GM12865 (cell line): ENCODE measurements around the gene GABRR2.
"Not testable (repeated sequence)": the region's sequence is repeated elsewhere in the genome, so short reads cannot be mapped to it uniquely, and the experiment has no call there.

Source experiments
- DNase-seq: peaks from one replicate; pipeline ENCODE4 v3.0.0; 2010; ENCODE audit warnings: low read depth
- H3K4me3 ChIP-seq: 2 replicates; pipeline ENCODE4 v1.5.1; 2011; ENCODE audit warnings: mild to moderate bottlenecking, low read depth, low read length, control low read depth
- CTCF ChIP-seq: IDR thresholded peaks from 2 replicates; pipeline ENCODE4 v1.5.1; 2011; ENCODE audit warnings: low read length, control low read depth, low read depth, inconsistent platforms; ENCODE audit not compliant: insufficient read depth; ENCODE audit errors: missing control alignments

The GABRR2 gene

GRCh38 chr6:89314692-89315091 lies 407 bp downstream of the GABRR2 start:
- H3K4me3 ChIP-seq, result no peak overlapping the region
- TF ChIP-seq CTCF, result no peak
- no peak for DNase-seq

GRCh38 chr6:89313006-89313405 lies 2.1 kb downstream of the GABRR2 start:
- no peak for DNase-seq
- H3K4me3 ChIP-seq, result no peak overlapping the region
- TF ChIP-seq CTCF, result no peak

- no peak for TF ChIP-seq CTCF
- DNase-seq, result no peak
- H3K4me3 ChIP-seq, result no peak overlapping the region
These were observed 3.1 kb downstream of the GABRR2 start for GRCh38 chr6:89311853-89312531.

DNA sequence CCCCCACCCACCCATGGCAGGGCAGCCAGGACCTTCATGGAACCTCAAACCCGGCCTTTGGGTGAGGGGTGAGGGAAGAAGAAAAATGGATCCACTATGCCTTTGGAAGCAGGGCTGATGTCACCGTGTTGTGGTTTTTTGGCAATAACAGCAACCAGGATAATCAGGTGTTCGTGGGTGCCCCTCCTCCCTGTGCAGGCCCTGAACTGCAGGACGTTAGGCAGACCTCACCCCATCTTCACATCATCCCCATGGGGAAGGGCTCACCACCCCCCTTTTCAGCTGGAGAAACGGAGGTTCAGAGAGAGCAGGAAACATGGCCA lies 3.6 kb downstream of the GABRR2 start:
- H3K4me3 ChIP-seq, result no peak overlapping the region
- DNase-seq, result no peak
- TF ChIP-seq CTCF, result no peak

DNA sequence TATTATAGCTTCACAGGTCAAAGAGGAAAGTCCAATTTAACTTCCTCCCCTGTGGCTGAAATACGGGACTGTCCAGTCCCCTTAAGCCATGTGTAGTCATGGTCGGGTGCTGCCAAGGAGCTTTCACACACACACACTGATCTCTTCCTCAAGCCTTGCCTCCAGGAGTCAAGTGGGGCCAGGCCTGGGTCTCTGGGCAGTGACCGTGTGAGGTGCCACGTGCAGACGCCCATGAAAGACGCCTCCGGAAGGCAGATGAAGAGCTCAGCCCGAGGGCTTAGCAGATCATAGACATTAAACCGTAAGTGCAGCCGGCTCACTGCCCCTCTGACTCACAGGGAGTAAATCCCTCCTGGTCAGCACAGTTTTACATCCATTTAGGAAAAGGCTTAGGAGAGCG lies 4.2 kb downstream of the GABRR2 start:
- H3K4me3 ChIP-seq, result no peak overlapping the region
- TF ChIP-seq CTCF, result no peak
- no peak for DNase-seq

DNA sequence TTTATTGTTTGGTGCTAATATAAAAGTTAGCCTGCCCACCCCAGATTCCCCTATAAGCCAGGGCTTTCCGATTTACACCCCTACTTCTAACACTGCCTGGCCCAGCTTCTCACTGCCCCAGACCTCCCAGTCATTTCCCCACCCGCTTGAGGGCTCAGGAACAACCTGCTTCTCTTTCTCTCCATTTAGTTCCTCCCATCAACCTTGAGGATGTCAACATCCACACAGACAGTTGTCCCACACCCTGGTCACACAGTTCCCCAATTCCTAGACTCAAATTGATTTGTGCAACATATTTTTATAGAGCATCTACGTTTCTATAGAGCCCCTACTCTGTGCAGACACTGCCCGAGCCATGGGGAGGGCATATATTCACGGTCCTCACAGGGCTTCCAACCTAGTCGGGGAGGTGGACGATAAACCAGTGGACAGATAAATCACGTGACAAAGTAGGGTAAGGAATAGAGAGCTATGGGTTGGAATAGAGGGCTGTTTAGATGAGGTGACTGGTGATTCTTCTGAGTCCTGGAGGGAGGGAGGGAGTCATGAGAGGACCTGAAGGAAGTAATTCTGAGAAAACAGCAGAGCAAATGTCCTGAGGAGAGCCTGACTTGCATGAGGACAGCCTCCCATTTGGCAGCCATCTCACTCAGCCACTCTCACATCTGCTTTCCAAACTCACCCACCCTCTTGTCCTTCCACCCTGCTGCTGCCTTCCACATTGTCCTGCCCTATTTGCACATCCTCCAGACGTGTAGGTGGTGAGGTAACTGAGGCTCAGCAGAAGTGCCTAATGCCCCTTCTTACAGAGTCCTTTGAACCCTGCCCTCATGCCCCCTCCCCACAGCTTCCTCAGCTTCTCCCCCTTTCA lies 6.3 kb downstream of the GABRR2 start:
- H3K4me3 ChIP-seq, result no peak overlapping the region
- no peak for DNase-seq
- no peak for TF ChIP-seq CTCF

DNA sequence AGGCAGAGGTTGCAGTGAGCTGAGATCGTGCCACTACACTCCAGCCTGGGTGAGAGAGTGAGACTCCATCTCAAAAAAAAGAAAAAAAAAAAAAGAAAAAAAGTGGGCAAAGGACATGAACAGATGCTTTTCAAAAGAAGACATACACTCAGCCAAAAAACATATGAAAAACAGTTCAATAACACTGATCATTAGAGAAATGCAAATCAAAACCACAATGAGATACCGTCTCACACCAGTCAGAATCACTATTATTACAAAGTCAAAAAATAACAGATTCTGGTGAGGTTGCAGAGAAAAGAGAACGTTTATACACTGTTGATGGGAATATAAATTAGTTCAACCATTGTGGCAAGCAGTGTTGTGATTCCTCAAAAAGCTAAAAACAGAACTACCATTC lies 10.6 kb downstream of the GABRR2 start:
- H3K4me3 ChIP-seq, DNase-seq: not testable (repeated sequence)
